ENCODE data around the gene CBX4.

CBX4 gene

GRCh38 chr17:79806446-79806760, 32.8 kb downstream of the CBX4 start:
- Histone ChIP-seq H3K36me3 (ENCODE audit: control insufficient read depth in 1 of 2, insufficient read depth in 2 of 2, low read length in 2 of 2) (no peaks in the 10 kb centered on the region), H3K27me3 (ENCODE audit: control insufficient read depth in 1 of 2, insufficient read depth in 2 of 2, low read length in 2 of 2) (peaks cover 88 to 89% of the 10 kb centered on the region in 2 donors), H3K4me3 (ENCODE audit: low read depth in 1 of 2, low read length in 2 of 2) (no peak overlapping the region), H3K9ac (ENCODE audit: low read depth in 1 of 2, low read length in 2 of 2) (no peak overlapping the region), H3K9me3 (ENCODE audit: control insufficient read depth in 1 of 2, low read length in 2 of 2) (no peaks in the 10 kb centered on the region), H3K27ac (ENCODE audit: low read depth, low read length) (no peak overlapping the region), H3K4me1 (ENCODE audit: control insufficient read depth in 1 of 2, insufficient read depth in 2 of 2, low read length in 2 of 2) (peaks cover 20 to 28% of the 10 kb centered on the region in 2 donors)

DNA sequence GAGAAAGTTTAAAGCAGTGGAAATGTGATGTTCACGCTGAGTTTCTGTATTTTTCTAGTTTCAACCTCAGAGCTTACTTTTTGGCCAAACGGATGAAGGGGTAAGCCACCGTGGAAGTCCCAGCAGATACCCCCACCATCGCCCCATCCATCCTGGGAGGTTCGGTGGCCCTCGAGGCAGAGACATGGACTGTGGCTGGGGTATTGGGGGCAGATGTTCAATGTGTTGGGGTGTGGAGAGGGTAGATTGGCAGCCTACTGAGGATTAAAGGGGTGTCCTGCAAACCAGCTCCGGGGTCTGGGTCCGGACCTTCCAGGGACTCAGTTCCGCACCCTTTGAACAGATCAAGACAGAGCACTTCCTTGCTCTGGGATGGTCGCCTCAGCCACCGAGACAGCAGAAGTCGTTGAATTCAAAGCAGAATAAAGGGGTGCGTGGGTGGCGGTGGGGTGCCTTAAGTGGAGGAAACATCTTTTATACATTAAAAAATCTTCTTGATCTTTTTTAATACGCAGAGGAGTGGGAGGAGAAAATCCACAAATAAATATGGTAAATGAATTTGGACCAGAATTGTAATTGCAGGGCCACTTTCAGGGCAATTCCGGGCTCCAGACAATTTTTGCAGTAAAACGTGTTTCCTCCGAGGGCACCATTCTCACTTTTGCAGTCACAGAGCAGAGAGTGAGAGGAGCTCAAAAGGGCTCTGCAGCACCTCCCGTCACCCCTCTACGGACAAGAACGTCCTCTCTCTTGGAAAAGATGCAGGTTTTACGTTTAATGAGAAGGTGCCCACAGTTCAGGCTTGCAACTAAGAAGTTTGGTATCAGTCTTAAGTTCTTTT, 34.2 kb downstream of the CBX4 start:
- Histone ChIP-seq H3K27ac (ENCODE audit: low read depth, low read length) (no peak overlapping the region), H3K27me3 (ENCODE audit: control insufficient read depth in 1 of 2, insufficient read depth in 2 of 2, low read length in 2 of 2) (peaks cover 94 to 95% of the 10 kb centered on the region in 2 donors), H3K9ac (ENCODE audit: low read depth in 1 of 2, low read length in 2 of 2) (no peak overlapping the region), H3K9me3 (ENCODE audit: control insufficient read depth in 1 of 2, low read length in 2 of 2) (no peaks in the 10 kb centered on the region), H3K4me1 (ENCODE audit: control insufficient read depth in 1 of 2, insufficient read depth in 2 of 2, low read length in 2 of 2) (peaks cover 21 to 32% of the 10 kb centered on the region in 2 donors), H3K4me3 (ENCODE audit: low read depth in 1 of 2, low read length in 2 of 2) (no peak overlapping the region), H3K36me3 (ENCODE audit: control insufficient read depth in 1 of 2, insufficient read depth in 2 of 2, low read length in 2 of 2) (no peaks in the 10 kb centered on the region)

GRCh38 chr17:79803997-79804855, 35.0 kb downstream of the CBX4 start:
- Histone ChIP-seq H3K27me3 (ENCODE audit: control insufficient read depth in 1 of 2, insufficient read depth in 2 of 2, low read length in 2 of 2) (peaks cover 99 to 100% of the 10 kb centered on the region in 2 donors), H3K4me1 (ENCODE audit: control insufficient read depth in 1 of 2, insufficient read depth in 2 of 2, low read length in 2 of 2) (peaks cover 20 to 35% of the 10 kb centered on the region in 2 donors), H3K9ac (ENCODE audit: low read depth in 1 of 2, low read length in 2 of 2) (no peak overlapping the region), H3K36me3 (ENCODE audit: control insufficient read depth in 1 of 2, insufficient read depth in 2 of 2, low read length in 2 of 2) (no peaks in the 10 kb centered on the region), H3K9me3 (ENCODE audit: control insufficient read depth in 1 of 2, low read length in 2 of 2) (no peaks in the 10 kb centered on the region), H3K27ac (ENCODE audit: low read depth, low read length) (no peak overlapping the region), H3K4me3 (ENCODE audit: low read depth in 1 of 2, low read length in 2 of 2) (peak overlapping the region in 1 of 2 donors; percentile 32)

- H3K4me1 ChIP-seq (ENCODE audit: control insufficient read depth in 1 of 2, insufficient read depth in 2 of 2, low read length in 2 of 2) = peaks cover 19 to 33% of the 10 kb centered on the region in 2 donors
- H3K27me3 ChIP-seq (ENCODE audit: control insufficient read depth in 1 of 2, insufficient read depth in 2 of 2, low read length in 2 of 2) = peaks cover 99 to 100% of the 10 kb centered on the region in 2 donors
- no peak overlapping the region for H3K27ac ChIP-seq (ENCODE audit: low read depth, low read length)
- no peak overlapping the region for H3K9ac ChIP-seq (ENCODE audit: low read depth in 1 of 2, low read length in 2 of 2)
- no peaks in the 10 kb centered on the region for H3K9me3 ChIP-seq (ENCODE audit: control insufficient read depth in 1 of 2, low read length in 2 of 2)
- no peak overlapping the region for H3K4me3 ChIP-seq (ENCODE audit: low read depth in 1 of 2, low read length in 2 of 2)
- no peaks in the 10 kb centered on the region for H3K36me3 ChIP-seq (ENCODE audit: control insufficient read depth in 1 of 2, insufficient read depth in 2 of 2, low read length in 2 of 2)
These were observed 35.7 kb downstream of the CBX4 start for GRCh38 chr17:79803421-79803996.

DNA sequence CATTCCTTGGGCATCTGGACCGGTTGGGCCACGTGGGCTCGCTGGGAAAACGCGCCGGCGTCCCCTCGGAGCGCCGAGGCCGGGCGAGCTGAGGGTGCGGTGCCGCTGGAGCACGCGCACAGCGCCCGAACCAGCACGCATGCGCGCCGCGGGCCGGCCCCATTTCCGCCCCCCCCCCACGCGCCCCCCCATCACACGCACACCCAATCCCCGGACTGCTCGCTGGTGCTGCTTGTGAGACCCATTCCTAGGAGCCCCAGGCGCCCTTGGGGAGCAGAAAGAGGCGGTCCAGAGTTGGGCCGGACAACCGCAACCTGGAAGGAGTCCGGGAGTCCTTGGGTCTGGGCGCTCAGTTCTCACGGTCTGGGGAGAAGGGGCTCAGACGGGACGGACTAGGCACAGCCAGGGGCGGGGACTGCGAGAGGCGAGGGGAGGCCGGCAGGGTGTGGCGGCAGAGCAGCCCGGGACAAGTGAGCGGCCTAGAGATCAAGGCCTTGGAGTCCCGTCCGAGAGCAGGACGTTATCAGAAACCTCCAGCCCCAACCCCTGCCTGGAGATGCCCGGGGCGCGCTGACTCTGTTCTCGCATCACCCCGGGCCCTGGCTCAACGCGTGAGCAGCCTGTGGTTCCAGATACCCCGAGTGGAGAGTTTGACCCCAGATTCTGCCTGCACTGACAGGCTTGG, 36.4 kb downstream of the CBX4 start:
- H3K4me3 ChIP-seq (ENCODE audit: low read depth in 1 of 2, low read length in 2 of 2) = no peak overlapping the region
- peaks cover 99 to 100% of the 10 kb centered on the region in 2 donors for H3K27me3 ChIP-seq (ENCODE audit: control insufficient read depth in 1 of 2, insufficient read depth in 2 of 2, low read length in 2 of 2)
- H3K9me3 ChIP-seq (ENCODE audit: control insufficient read depth in 1 of 2, low read length in 2 of 2) = no peaks in the 10 kb centered on the region

DNA sequence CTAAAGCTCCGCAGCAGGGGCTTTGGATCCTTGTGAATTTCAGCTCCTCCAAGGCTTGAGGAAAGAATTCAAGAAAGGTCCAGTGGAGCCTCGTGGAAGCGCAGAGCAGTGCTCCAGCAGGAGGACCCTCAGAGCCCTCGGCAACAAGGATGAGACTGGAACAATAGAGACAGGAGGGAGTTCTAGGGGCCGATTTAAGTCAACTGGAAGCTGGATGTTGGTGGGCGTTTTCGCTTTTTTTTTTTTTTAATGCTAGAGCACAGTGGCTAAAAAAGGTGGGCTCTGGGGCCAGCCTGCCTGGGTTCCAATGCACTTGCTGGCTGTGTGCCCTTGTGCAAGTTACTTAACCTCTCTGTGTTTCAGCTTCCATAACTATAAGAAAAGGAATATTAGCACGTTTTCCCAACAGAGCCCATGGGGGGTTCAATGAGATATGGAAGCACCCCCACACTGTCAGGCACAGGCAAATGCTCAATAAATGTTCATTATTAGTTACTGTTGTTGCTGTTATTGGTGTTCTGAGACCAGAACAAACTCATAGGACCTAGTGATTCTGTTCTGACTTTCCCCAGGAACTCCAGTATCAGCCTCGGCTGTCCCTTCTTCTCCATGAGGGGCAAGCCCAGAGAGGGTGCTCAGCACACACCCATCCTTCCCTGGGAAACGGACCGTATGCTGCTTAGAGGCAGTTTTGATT, 37.1 kb downstream of the CBX4 start:
- Histone ChIP-seq H3K4me3 (ENCODE audit: low read depth in 1 of 2, low read length in 2 of 2) (no peak overlapping the region), H3K27ac (ENCODE audit: low read depth, low read length) (no peak overlapping the region), H3K27me3 (ENCODE audit: control insufficient read depth in 1 of 2, insufficient read depth in 2 of 2, low read length in 2 of 2) (peaks cover 93 to 94% of the 10 kb centered on the region in 2 donors), H3K9me3 (ENCODE audit: control insufficient read depth in 1 of 2, low read length in 2 of 2) (no peaks in the 10 kb centered on the region), H3K4me1 (ENCODE audit: control insufficient read depth in 1 of 2, insufficient read depth in 2 of 2, low read length in 2 of 2) (peaks cover 23 to 41% of the 10 kb centered on the region in 2 donors), H3K36me3 (ENCODE audit: control insufficient read depth in 1 of 2, insufficient read depth in 2 of 2, low read length in 2 of 2) (no peaks in the 10 kb centered on the region), H3K9ac (ENCODE audit: low read depth in 1 of 2, low read length in 2 of 2) (no peak overlapping the region)

More for the DNA sequence above, 36.4 kb downstream of the CBX4 start:
- H3K27ac ChIP-seq (ENCODE audit: low read depth, low read length) = no peak overlapping the region
- peaks cover 23 to 39% of the 10 kb centered on the region in 2 donors for H3K4me1 ChIP-seq (ENCODE audit: control insufficient read depth in 1 of 2, insufficient read depth in 2 of 2, low read length in 2 of 2)
- H3K9ac ChIP-seq (ENCODE audit: low read depth in 1 of 2, low read length in 2 of 2) = no peak overlapping the region
- H3K36me3 ChIP-seq (ENCODE audit: control insufficient read depth in 1 of 2, insufficient read depth in 2 of 2, low read length in 2 of 2) = no peaks in the 10 kb centered on the region

- H3K27me3 ChIP-seq (ENCODE audit: control insufficient read depth in 1 of 2, insufficient read depth in 2 of 2, low read length in 2 of 2) = peaks cover 85 to 86% of the 10 kb centered on the region in 2 donors
- no peaks in the 10 kb centered on the region for H3K36me3 ChIP-seq (ENCODE audit: control insufficient read depth in 1 of 2, insufficient read depth in 2 of 2, low read length in 2 of 2)
- H3K4me1 ChIP-seq (ENCODE audit: control insufficient read depth in 1 of 2, insufficient read depth in 2 of 2, low read length in 2 of 2) = peaks cover 23 to 42% of the 10 kb centered on the region in 2 donors
- H3K4me3 ChIP-seq (ENCODE audit: low read depth in 1 of 2, low read length in 2 of 2) = peak overlapping the region; percentile 15 to 58
- H3K9ac ChIP-seq (ENCODE audit: low read depth in 1 of 2, low read length in 2 of 2) = no peak overlapping the region
- H3K27ac ChIP-seq (ENCODE audit: low read depth, low read length) = no peak overlapping the region
- no peaks in the 10 kb centered on the region for H3K9me3 ChIP-seq (ENCODE audit: control insufficient read depth in 1 of 2, low read length in 2 of 2)
These were observed 37.8 kb downstream of the CBX4 start for GRCh38 chr17:79801156-79802038.

- Histone ChIP-seq H3K27me3 (ENCODE audit: control insufficient read depth in 1 of 2, insufficient read depth in 2 of 2, low read length in 2 of 2) (peaks cover 76 to 77% of the 10 kb centered on the region in 2 donors), H3K9me3 (ENCODE audit: control insufficient read depth in 1 of 2, low read length in 2 of 2) (no peaks in the 10 kb centered on the region), H3K36me3 (ENCODE audit: control insufficient read depth in 1 of 2, insufficient read depth in 2 of 2, low read length in 2 of 2) (no peaks in the 10 kb centered on the region), H3K27ac (ENCODE audit: low read depth, low read length) (no peak overlapping the region), H3K9ac (ENCODE audit: low read depth in 1 of 2, low read length in 2 of 2) (peak overlapping the region in 1 of 2 donors; percentile 32), H3K4me3 (ENCODE audit: low read depth in 1 of 2, low read length in 2 of 2) (peak overlapping the region; percentile 15 to 58), H3K4me1 (ENCODE audit: control insufficient read depth in 1 of 2, insufficient read depth in 2 of 2, low read length in 2 of 2) (peaks cover 30 to 50% of the 10 kb centered on the region in 2 donors)
These were observed 38.7 kb downstream of the CBX4 start for GRCh38 chr17:79800325-79801155.

Measured in duodenal mucosa (tissue), 2 donors.